CD4-positive, alpha-beta T cell (primary cell): ENCODE measurements around the gene TCHP. TPM values are rescaled to one million over a fixed set of nuclear protein-coding genes. Genes with fewer than 3 reads are reported as not detected.
"Not testable (repeated sequence)": the region's sequence is repeated elsewhere in the genome, so short reads cannot be mapped to it uniquely, and the experiment has no call there.

ENCODE experiments used
- ATAC-seq: fragments of 200-7000 bp; cut with Tn5 transposase; one replicate; pipeline ENCODE4 v1.10.0; 2022; ENCODE audit warnings: mild to moderate bottlenecking; ENCODE audit not compliant: poor library complexity
- CTCF ChIA-PET: fragments of 350-600 bp; sonication (Branson Sonifier 250); formaldehyde crosslinking; loops from one replicate; lab custom pipeline; 2021; ENCODE audit warnings: antibody characterized with exemption, inconsistent platforms; lab: Charles Lee
- POLR2A ChIA-PET: fragments of 350-600 bp; sonication (Branson Sonifier 250); formaldehyde crosslinking; loops from one replicate; lab custom pipeline; 2021; ENCODE audit warnings: antibody characterized with exemption, inconsistent platforms; lab: Charles Lee
- DNase-seq, 14 experiments: peaks; one replicate each; pipeline ENCODE4 v3.0.0-alpha.2; 2013 to 2020; ENCODE audit warnings: mixed read lengths in 2 of 14
- H3K27ac ChIP-seq, 2 donors: one replicate each; pipeline versions ENCODE4 v1.5.1 to v1.7.0; 2013; ENCODE audit warnings: low read length in 2 of 2, low read depth in 1 of 2, mild to moderate bottlenecking in 1 of 2
- H3K27me3 ChIP-seq, 2 experiments: 1 replicate in 1 of 2; 2 replicates in 1 of 2; pipeline versions ENCODE4 v1.6.1 to v1.7.0; 2013; ENCODE audit warnings: low read length in 2 of 2, control low read depth in 1 of 2, mild to moderate bottlenecking in 1 of 2, moderate library complexity in 1 of 2; ENCODE audit not compliant: insufficient read depth in 2 of 2, control insufficient read depth in 1 of 2
- H3K36me3 ChIP-seq: one replicate; pipeline ENCODE4 v1.6.1; 2013; ENCODE audit warnings: low read length, control low read depth; ENCODE audit not compliant: insufficient read depth
- H3K4me1 ChIP-seq: one replicate; pipeline ENCODE4 v1.6.1; 2013; ENCODE audit warnings: low read length, control low read depth; ENCODE audit not compliant: insufficient read depth
- H3K4me3 ChIP-seq: one replicate; pipeline ENCODE4 v1.5.1; 2013; ENCODE audit warnings: mild to moderate bottlenecking, low read length, moderate library complexity
- H3K9me3 ChIP-seq, 2 experiments: 1 replicate in 1 of 2; 2 replicates in 1 of 2; pipeline versions ENCODE4 v1.6.1 to v1.7.0; 2013; ENCODE audit warnings: low read length in 2 of 2, mild to moderate bottlenecking in 2 of 2, control low read depth in 1 of 2, moderate library complexity in 1 of 2; ENCODE audit not compliant: control insufficient read depth in 1 of 2, insufficient read depth in 1 of 2
- H3K27ac Mint-ChIP-seq: one replicate; pipeline ENCODE4 v1.8.0; 2020; ENCODE audit warnings: mixed read lengths
- H3K27me3 Mint-ChIP-seq: one replicate; pipeline ENCODE4 v1.8.0; 2021; ENCODE audit warnings: mixed read lengths
- H3K36me3 Mint-ChIP-seq: one replicate; pipeline ENCODE4 v1.8.0; 2021; ENCODE audit warnings: low read depth, mixed read lengths
- H3K4me1 Mint-ChIP-seq: one replicate; pipeline ENCODE4 v1.8.0; 2021; ENCODE audit warnings: low read depth, mixed read lengths
- H3K4me3 Mint-ChIP-seq: one replicate; pipeline ENCODE4 v1.8.0; 2020; ENCODE audit warnings: mild to moderate bottlenecking, mixed read lengths
- H3K9me3 Mint-ChIP-seq: one replicate; pipeline ENCODE4 v1.8.0; 2020; ENCODE audit warnings: mixed read lengths
- intact Hi-C, 2 experiments: fragments of 100-400 bp; cut with DNase I in 1 of 2; cut with micrococcal nuclease in 1 of 2; formaldehyde crosslinking; loops; one replicate each; pipeline versions ENCODE4 v1.15.1 to v1.9.0; 2023 to 2025; cut with DNase I, micrococcal nuclease
- total RNA-seq, 174 experiments: library from RNA in 2 of 174; stranded (reverse) in 2 of 174; gene quantifications; one replicate each; pipeline ENCODE4 v1.2.3 and lab custom pipeline; 2021 to 2026
- TF ChIP-seq, protein P1 (sequence below): fragments of 200-600 bp; IDR thresholded peaks from one replicate; pipeline ENCODE4 v1.8.0; 2022; ENCODE audit warnings: antibody characterized with exemption, mild to moderate bottlenecking

TCHP gene
- total RNA-seq, 2 experiments from 2014 or later: 13.2 to 13.6 TPM

DNA sequence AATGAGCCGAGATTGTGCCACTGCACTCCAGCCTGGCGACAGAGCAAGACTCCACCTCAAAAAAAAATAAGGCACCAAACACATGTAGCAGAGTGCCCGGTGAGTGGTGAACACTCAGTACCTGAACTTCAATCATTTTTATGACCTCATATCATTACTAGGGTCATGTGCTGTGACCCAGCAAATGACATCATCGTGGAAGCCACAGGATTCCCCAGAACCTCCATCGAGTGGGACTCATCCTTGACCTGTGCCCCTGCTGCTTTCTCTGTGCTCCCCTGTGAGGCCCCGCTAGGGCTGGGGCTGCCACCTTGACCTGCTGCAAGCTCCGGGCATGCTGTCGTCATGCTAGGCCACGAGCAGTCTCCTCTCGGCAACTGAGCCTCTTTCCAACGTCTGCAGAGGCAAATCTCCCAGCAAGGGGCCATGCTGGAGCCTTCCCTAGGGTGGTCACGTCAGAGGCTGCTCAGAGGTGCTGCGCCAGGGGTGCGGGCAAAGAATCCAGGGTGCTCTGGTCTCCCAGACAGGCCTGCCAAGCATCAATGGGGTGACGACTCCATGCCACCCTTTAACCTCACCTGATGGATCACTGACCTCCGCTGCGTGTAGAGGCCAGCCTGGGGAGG is 38.3 kb upstream of the TCHP start:
- H3K4me3 ChIP-seq: no peak overlapping the region
- POLR2A ChIA-PET: no interaction called here
- Mint-ChIP-seq H3K9me3 (no peaks in the 10 kb centered on the region), H3K4me3 (no peak overlapping the region), H3K4me1 (peaks cover 17% of the 10 kb centered on the region), H3K36me3 (peaks cover 32% of the 10 kb centered on the region), H3K27me3 (no peaks in the 10 kb centered on the region), H3K27ac (no peak overlapping the region)
- CTCF ChIA-PET: no interaction called here
- H3K4me1 ChIP-seq: peaks cover 17% of the 10 kb centered on the region
- no peaks in the 10 kb centered on the region for H3K27me3 ChIP-seq
- H3K27ac ChIP-seq: no peak overlapping the region
- no peaks in the 10 kb centered on the region for H3K9me3 ChIP-seq
- ATAC-seq (no peak), DNase-seq (no peak)
- intact Hi-C loops: no loop called here
- TF ChIP-seq, protein P1, sequence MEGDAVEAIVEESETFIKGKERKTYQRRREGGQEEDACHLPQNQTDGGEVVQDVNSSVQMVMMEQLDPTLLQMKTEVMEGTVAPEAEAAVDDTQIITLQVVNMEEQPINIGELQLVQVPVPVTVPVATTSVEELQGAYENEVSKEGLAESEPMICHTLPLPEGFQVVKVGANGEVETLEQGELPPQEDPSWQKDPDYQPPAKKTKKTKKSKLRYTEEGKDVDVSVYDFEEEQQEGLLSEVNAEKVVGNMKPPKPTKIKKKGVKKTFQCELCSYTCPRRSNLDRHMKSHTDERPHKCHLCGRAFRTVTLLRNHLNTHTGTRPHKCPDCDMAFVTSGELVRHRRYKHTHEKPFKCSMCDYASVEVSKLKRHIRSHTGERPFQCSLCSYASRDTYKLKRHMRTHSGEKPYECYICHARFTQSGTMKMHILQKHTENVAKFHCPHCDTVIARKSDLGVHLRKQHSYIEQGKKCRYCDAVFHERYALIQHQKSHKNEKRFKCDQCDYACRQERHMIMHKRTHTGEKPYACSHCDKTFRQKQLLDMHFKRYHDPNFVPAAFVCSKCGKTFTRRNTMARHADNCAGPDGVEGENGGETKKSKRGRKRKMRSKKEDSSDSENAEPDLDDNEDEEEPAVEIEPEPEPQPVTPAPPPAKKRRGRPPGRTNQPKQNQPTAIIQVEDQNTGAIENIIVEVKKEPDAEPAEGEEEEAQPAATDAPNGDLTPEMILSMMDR: no peak
- H3K36me3 ChIP-seq: peaks cover 29% of the 10 kb centered on the region

DNA sequence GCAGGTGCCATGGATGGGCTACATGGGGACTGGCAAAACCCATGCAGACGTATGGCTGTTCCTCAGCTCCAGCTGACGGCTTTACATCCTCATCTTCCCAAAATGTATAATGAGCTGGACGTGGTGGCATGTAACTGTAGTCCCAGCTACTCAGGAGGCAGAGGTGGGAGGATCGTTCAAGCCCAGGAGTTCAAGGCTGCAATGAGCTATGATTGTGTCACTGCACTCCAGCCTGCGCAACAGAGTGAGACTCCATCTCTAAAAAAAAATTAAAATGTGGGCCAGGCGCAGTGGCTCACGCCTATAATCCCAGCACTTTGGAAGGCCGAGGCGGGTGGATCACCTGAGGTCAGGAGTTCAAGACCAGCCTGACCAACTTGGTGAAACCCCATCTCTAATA is 37.6 kb upstream of the TCHP start:
- H3K27ac ChIP-seq, intact Hi-C loops, H3K27me3 Mint-ChIP-seq, DNase-seq, H3K27me3 ChIP-seq, H3K9me3 ChIP-seq, H3K27ac Mint-ChIP-seq, CTCF ChIA-PET, POLR2A ChIA-PET, H3K4me3 Mint-ChIP-seq, ATAC-seq, H3K9me3 Mint-ChIP-seq, H3K4me3 ChIP-seq: not testable (repeated sequence)
- H3K36me3 Mint-ChIP-seq: peaks cover 25% of the 10 kb centered on the region
- peaks cover 23% of the 10 kb centered on the region for H3K36me3 ChIP-seq
- H3K4me1 Mint-ChIP-seq: peaks cover 17% of the 10 kb centered on the region
- peaks cover 17% of the 10 kb centered on the region for H3K4me1 ChIP-seq

- H3K27me3 ChIP-seq: no peaks in the 10 kb centered on the region
- ATAC-seq (no peak), DNase-seq (peak in 2 of 14 experiments; percentile 10 to 42)
- Mint-ChIP-seq H3K36me3 (peaks cover 10% of the 10 kb centered on the region), H3K4me1 (peaks cover 19% of the 10 kb centered on the region), H3K4me3 (no peak overlapping the region), H3K27me3 (no peaks in the 10 kb centered on the region), H3K27ac (peak overlapping the region; percentile 49), H3K9me3 (no peaks in the 10 kb centered on the region)
- intact Hi-C loops: no loop called here
- TF ChIP-seq, protein P1: no peak
- H3K9me3 ChIP-seq: no peaks in the 10 kb centered on the region
- no peak overlapping the region for H3K4me3 ChIP-seq
- H3K36me3 ChIP-seq: peaks cover 13% of the 10 kb centered on the region
- peaks cover 17% of the 10 kb centered on the region for H3K4me1 ChIP-seq
- ChIA-PET POLR2A (interaction anchor here (0.6 kb wide), 1 partner anchor 1977 kb away, joined by 3 read pairs; no protein-coding TSS in a partner anchor), CTCF (interaction anchor here (0.8 kb wide), 1 partner anchor 11 kb away, joined by 3 read pairs; no protein-coding TSS in a partner anchor)
- H3K27ac ChIP-seq: no peak overlapping the region
Observed at GRCh38 chr12:109863847-109864712, 36.0 kb upstream of the TCHP start.
